ENCODE data around the gene OSR1. TPM values are rescaled to one million over a fixed set of nuclear protein-coding genes. Genes with fewer than 3 reads are reported as not detected.
A peak's percentile ranks its signal among the peaks of the same experiment; 100 is the strongest.

The OSR1 gene
- total RNA-seq, 2 experiments from 2014 or later = not detected

DNA sequence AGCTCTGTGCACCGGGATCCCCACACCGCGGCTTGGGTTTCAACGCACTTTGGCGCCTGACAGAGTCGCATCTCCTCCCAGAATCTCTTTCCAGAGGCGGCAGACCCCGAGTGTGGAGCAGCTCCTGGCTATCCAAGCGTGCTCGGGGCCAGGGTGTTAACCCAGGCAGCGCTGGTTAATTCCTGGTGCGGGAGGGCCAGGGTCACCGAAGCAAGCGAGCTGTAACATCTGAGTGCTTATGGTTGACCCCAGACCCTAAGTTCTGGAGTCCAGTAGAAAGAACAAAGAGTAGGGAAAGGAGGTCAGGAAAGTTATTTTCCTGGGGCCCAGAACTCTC is 566 bp upstream of the OSR1 start:
- Mint-ChIP-seq H3K4me1 (peaks cover 49% of the 10 kb centered on the region), H3K9me3 (ENCODE audit: low read depth) (no peaks in the 10 kb centered on the region), H3K27me3 (peaks cover 89% of the 10 kb centered on the region), H3K27ac (no peak overlapping the region), H3K36me3 (ENCODE audit: low read depth) (no peaks in the 10 kb centered on the region), H3K4me3 (no peak overlapping the region)
- DNase-seq (no peak), ATAC-seq (no peak)
- intact Hi-C loops (cut with DNase I, micrococcal nuclease) = loop anchor here in 1 of 2 experiments (2.0 kb wide), 1 partner anchor 504 kb away; no protein-coding TSS in a partner anchor
- ChIA-PET CTCF (interaction anchor here (1.0 to 4.1 kb wide), 3 partner anchors 10 to 801 kb away, joined by 3 to 34 read pairs (median 4); no protein-coding TSS in a partner anchor), POLR2A (interaction anchor here (1.4 kb wide), 1 partner anchor 12 kb away, joined by 3 read pairs; no protein-coding TSS in a partner anchor)

DNA sequence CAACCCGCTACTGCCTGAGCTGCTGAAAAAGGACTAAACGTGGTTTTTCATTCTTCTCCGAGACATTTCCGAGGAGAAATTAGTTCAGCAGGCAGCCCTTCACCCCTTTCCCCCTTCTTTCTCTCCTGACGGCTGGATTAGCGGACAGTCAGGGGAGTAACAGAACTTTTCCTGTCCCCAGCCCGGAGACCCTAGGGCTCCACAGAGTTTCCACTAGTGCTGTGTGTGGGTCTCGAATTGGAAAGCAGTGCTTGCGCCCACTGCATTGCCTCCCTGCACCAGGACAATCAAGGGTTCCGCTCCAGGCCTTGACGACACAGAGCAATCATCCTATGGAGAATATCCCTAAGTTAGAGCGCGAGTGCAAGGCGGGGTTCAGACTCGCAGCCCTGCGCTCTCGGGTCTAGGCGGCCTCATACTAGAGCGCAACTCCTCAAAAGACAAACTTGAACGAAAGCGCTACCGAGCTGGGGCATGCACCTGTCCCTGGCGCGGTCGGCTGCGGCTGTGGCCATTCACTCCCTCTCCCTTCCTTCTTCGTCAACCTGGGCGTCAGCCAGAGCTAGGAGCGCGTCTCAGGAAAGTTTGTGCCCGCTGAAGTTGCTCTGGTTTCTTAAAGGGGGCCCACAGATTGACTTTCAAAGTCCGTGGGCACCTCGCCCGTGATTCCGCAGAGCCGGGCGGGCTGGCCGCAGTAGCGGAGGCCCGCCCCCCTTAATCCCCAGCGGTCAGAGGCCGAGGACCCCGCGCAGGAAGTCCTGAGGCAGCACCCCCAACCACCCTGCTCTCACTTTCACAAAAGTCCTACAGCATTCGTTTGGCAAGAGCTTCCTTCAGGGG is 801 bp downstream of the OSR1 start:
- intact Hi-C loops (cut with DNase I, micrococcal nuclease) = loop anchor here in 1 of 2 experiments (2.0 kb wide), 1 partner anchor 505 kb away; no protein-coding TSS in a partner anchor
- DNase-seq (peak; percentile 26), ATAC-seq (no peak)
- ChIA-PET POLR2A (no interaction called here), CTCF (interaction anchor here (4.1 kb wide), 1 partner anchor 9 kb away, joined by 34 read pairs; no protein-coding TSS in a partner anchor)
- peaks cover 86% of the 10 kb centered on the region for H3K27me3 Mint-ChIP-seq
- H3K36me3 Mint-ChIP-seq (ENCODE audit: low read depth) = no peaks in the 10 kb centered on the region
- H3K9me3 Mint-ChIP-seq (ENCODE audit: low read depth) = no peaks in the 10 kb centered on the region
- no peak overlapping the region for H3K27ac Mint-ChIP-seq
- H3K4me3 Mint-ChIP-seq = no peak overlapping the region
- H3K4me1 Mint-ChIP-seq = peaks cover 38% of the 10 kb centered on the region

DNA sequence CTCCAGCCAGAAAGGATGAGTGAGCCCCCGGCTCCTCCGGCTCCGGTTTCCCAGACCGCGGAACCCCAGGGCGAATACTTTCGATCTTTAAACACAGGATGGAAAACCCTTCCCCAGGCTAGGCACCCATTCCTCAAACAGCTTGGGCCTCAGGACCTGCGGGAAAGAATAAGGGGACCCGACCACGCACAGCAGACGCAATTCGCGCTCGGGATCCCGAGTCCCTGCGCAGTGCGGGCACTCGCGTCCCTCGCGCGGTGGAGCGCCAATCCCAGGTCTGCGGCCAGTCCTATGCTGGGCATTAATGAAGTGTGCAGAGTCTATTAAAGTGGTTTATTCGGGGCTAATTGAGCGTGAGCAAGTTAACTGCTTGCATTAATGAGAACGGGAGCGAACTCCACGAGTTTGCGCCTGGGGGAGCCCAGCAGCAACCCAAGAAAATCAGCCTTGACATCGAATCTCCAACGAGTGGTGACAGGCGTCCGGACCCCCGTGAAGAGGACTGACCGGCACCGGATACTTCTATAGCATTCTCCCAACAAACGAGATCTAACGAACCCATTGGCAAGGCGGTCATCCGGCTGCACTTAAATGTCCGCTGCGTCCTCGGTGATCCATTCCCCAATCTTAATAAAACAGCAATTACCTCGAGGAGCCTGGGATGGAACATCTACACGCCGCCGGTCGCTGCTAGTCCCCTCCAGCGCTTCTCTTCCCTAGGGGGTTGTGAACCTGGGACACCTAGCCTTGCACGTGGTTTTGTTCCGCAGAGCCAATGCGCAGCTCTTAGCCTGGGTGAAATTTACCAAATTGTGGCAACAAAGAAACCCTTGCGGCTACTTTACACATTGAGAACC is 1.6 kb downstream of the OSR1 start:
- intact Hi-C loops (cut with DNase I, micrococcal nuclease) = no loop called here

DNA sequence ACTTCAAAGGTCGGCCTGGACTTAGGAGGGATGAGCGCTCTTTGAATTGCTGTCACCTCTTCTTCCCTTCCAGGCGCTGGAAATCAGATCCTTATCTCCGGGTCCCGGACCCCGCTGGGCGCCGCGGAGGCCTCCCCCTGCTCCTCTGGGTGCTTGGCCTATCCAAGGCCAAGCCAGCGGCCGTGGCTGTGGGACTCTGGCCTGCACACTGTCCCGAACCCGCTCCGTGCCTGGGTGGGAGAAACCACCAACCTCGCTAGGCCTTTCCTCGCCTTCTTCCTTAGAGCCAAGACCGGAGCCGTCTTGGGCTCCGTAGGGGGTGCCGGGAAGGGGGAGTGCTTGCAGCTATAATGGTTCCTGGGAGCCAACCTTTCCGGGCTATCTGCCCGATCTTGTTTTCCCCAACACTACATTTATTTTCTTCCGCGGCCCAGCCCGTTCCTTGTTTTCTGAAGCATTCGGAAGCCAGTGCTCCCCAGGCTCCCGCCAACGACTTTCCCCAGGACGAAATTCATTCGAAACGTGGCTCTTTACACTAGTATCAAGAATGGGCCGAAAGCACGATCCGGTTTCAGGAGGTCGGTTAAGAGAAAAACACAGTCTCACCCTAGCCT is 2.4 kb downstream of the OSR1 start:
- ChIA-PET POLR2A (no interaction called here), CTCF (interaction anchor here (0.8 kb wide), 1 partner anchor 26 kb away, joined by 3 read pairs; no protein-coding TSS in a partner anchor)
- intact Hi-C loops (cut with DNase I, micrococcal nuclease) = no loop called here
- no peak for ATAC-seq
- Mint-ChIP-seq H3K4me1 (peaks cover 35% of the 10 kb centered on the region), H3K36me3 (ENCODE audit: low read depth) (no peaks in the 10 kb centered on the region), H3K27me3 (peaks cover 81% of the 10 kb centered on the region), H3K9me3 (ENCODE audit: low read depth) (no peaks in the 10 kb centered on the region), H3K27ac (no peak overlapping the region), H3K4me3 (no peak overlapping the region)
- DNase-seq = peak; percentile 4

More for the DNA sequence above, 1.6 kb downstream of the OSR1 start:
- CTCF ChIA-PET = no interaction called here
- POLR2A ChIA-PET = no interaction called here
- Mint-ChIP-seq H3K4me3 (no peak overlapping the region), H3K9me3 (ENCODE audit: low read depth) (no peaks in the 10 kb centered on the region), H3K27me3 (peaks cover 85% of the 10 kb centered on the region), H3K27ac (no peak overlapping the region), H3K4me1 (peaks cover 37% of the 10 kb centered on the region), H3K36me3 (ENCODE audit: low read depth) (no peaks in the 10 kb centered on the region)
- DNase-seq (peak; percentile 6), ATAC-seq (no peak)

DNA sequence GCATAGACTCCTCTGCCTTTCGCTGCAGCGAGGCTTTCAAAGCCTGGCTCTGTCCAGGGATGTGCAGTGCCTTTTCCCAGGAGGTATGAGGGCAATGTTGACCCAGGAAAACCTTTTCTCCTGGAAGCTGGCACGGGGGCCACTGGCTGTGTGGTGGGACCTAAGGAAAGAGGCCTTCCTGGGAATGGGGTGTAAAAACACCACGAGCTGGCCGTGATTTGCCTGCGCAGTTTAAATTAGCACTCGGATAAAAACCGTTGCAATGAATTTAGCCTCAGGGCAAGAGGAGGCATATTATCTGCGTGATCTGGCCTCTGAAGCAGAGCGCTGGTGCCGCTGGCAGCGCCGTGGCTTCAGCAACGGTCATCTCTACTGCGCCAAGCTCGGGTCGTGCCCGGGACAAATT is 3.0 kb downstream of the OSR1 start:
- no peak for DNase-seq
- Mint-ChIP-seq H3K27ac (no peak overlapping the region), H3K4me1 (peaks cover 37% of the 10 kb centered on the region), H3K27me3 (peaks cover 80% of the 10 kb centered on the region), H3K9me3 (ENCODE audit: low read depth) (no peaks in the 10 kb centered on the region), H3K36me3 (ENCODE audit: low read depth) (no peaks in the 10 kb centered on the region), H3K4me3 (no peak overlapping the region)
- POLR2A ChIA-PET = no interaction called here
- intact Hi-C loops (cut with DNase I, micrococcal nuclease) = no loop called here
- no peak for ATAC-seq
- CTCF ChIA-PET = interaction anchor here (0.8 kb wide), 1 partner anchor 27 kb away, joined by 3 read pairs; no protein-coding TSS in a partner anchor

DNA sequence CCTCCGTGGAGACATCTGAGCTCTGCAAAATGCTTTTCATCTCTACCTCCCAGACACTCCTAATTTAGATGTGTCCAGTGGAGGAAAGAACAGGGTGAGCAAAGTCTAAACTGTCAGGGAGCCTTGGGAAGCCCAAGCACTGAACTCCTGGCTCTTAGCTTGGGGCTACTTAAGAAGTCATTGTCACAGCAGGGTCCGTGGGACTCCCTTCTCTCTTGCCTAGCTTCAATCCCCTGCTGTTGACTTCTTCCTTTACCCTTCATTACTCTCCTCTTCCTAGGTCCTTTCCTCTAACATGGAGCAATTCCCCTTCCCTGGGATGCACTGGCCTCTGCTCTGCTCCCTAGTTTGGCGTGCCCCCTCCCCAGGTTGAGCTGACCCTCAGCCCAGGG is 3.4 kb downstream of the OSR1 start:
- DNase-seq (no peak), ATAC-seq (no peak)
- Mint-ChIP-seq H3K27ac (no peak overlapping the region), H3K27me3 (peaks cover 76% of the 10 kb centered on the region), H3K9me3 (ENCODE audit: low read depth) (no peaks in the 10 kb centered on the region), H3K4me1 (peaks cover 37% of the 10 kb centered on the region), H3K36me3 (ENCODE audit: low read depth) (no peaks in the 10 kb centered on the region), H3K4me3 (no peak overlapping the region)
- ChIA-PET POLR2A (no interaction called here), CTCF (interaction anchor here (0.8 kb wide), 1 partner anchor 27 kb away, joined by 3 read pairs; no protein-coding TSS in a partner anchor)
- intact Hi-C loops (cut with DNase I, micrococcal nuclease) = no loop called here

DNA sequence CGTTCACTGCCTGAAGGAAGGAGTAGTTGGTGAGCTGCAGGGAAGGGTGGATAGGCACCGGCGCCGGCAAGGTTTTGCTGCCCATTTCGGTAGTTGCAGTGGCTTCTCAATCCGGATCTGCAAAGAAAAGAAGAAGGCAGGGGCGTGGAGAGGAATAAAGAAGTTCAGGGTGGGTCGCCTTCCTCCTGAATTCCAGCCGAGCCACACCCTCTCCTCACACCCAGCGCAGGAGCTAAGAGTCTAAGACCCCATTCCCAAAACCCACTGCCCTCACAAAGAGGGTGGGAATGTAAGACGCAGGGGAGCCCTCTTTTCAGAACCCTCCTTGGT is 4.7 kb downstream of the OSR1 start:
- Mint-ChIP-seq H3K4me3 (no peak overlapping the region), H3K27me3 (peaks cover 75% of the 10 kb centered on the region), H3K9me3 (ENCODE audit: low read depth) (no peaks in the 10 kb centered on the region), H3K4me1 (peaks cover 37% of the 10 kb centered on the region), H3K27ac (no peak overlapping the region), H3K36me3 (ENCODE audit: low read depth) (no peaks in the 10 kb centered on the region)
- ATAC-seq (no peak), DNase-seq (no peak)
- POLR2A ChIA-PET = no interaction called here
- intact Hi-C loops (cut with DNase I, micrococcal nuclease) = loop anchor here in 1 of 2 experiments (5.0 kb wide), 2 partner anchors 1104 to 1314 kb away; partner anchors contain the start of gene GDF7
- CTCF ChIA-PET = interaction anchor here (0.7 kb wide), 1 partner anchor 968 kb away, joined by 3 read pairs; no protein-coding TSS in a partner anchor

DNA sequence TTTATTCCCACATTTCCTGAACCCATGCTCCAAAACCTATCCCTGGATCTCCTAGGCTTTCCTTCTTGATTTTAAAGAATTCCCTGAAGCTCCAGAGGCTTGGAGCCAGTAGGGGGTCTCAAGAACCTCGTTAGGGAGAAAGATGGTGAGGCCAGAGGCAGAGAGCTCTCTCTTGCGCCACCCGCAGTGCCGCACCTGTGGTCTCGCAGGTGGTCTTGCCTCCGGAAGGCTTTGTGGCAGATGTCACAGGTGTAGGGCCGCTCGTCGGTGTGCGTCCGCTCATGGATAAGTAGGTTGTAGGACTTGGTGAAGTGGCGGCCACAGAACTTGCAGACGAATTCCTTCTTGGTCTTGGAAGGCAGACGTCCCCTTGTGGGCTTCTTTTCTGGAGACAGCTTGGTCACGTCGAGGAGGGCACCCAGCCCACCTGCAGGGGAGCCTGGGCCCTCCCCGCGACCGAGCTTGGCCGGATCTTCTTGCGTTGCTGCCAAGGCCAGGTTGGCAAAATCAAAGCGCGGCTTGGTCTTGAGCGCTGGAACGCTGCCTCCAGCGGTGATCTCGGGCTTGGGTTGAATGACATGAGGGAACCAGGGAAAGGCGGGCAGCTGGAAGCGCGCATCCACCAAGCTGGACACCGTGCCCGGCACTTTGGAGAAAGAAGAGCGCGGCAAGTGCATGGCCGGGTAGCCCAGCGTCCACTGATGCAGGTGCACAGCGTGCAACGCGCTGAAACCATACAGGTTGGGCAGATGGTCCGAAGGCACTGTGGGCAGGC is 5.3 kb downstream of the OSR1 start:
- H3K4me1 Mint-ChIP-seq = peaks cover 38% of the 10 kb centered on the region
- ATAC-seq (no peak), DNase-seq (peak; percentile 10)
- intact Hi-C loops (cut with DNase I, micrococcal nuclease) = loop anchor here in 1 of 2 experiments (5.0 kb wide), 2 partner anchors 1104 to 1314 kb away; partner anchors contain the start of gene GDF7
- H3K9me3 Mint-ChIP-seq (ENCODE audit: low read depth) = no peaks in the 10 kb centered on the region
- no peak overlapping the region for H3K4me3 Mint-ChIP-seq
- POLR2A ChIA-PET = no interaction called here
- peaks cover 76% of the 10 kb centered on the region for H3K27me3 Mint-ChIP-seq
- H3K36me3 Mint-ChIP-seq (ENCODE audit: low read depth) = peaks cover 1% of the 10 kb centered on the region
- H3K27ac Mint-ChIP-seq = no peak overlapping the region
- CTCF ChIA-PET = interaction anchor here (0.7 to 1.6 kb wide), 3 partner anchors 9 to 968 kb away, joined by 3 to 5 read pairs (median 3); no protein-coding TSS in a partner anchor

DNA sequence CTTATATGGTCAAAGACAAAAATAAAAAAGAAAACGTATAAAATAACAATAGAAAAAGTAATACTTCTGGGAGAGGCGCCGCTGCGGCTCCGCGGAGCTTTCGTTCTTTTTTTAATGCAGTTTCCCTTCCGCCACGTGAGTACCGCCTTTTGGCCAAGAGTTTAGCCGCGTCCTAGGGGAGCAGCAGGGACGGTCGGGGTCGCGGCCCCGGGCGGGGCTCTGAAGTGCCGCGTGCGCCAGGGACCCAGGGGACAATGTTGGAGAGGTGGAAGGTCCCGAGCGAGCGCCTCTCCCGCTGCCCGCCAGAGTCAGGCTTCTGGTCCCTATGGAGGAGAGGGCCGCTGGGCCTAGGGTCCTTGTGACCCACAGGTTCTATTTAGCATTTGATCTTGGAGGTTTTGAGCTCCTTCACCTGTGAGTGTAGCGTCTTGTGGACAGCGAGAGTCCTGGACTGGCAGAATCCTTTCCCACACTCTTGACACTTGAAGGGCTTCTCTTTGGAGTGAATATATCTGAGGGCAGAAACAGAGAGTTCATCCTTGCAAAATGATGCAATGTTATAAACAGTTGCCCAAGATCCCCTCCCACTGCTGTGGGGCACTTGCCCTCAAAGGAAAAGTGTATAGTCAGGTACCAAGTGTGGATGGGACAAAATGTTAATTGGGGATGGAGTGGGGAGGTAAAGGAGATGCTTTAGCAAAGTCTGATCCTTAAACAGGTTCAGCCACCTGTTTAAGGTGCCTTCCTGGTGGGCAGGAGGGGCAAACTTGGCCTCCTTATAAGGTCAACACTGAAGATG is 6.3 kb downstream of the OSR1 start:
- ATAC-seq = no peak
- Mint-ChIP-seq H3K27ac (no peak overlapping the region), H3K4me1 (peaks cover 29% of the 10 kb centered on the region), H3K27me3 (peaks cover 66% of the 10 kb centered on the region), H3K9me3 (ENCODE audit: low read depth) (no peaks in the 10 kb centered on the region), H3K4me3 (peak overlapping the region; percentile 11), H3K36me3 (ENCODE audit: low read depth) (peaks cover 3% of the 10 kb centered on the region)
- intact Hi-C loops (cut with DNase I, micrococcal nuclease) = loop anchor here in 1 of 2 experiments (5.0 kb wide), 2 partner anchors 1105 to 1315 kb away; partner anchors contain the start of gene GDF7
- POLR2A ChIA-PET = no interaction called here
- CTCF ChIA-PET = interaction anchor here (0.7 to 1.6 kb wide), 3 partner anchors 10 to 817 kb away, joined by 3 to 5 read pairs (median 4); no protein-coding TSS in a partner anchor
- peak; percentile 28 for DNase-seq

DNA sequence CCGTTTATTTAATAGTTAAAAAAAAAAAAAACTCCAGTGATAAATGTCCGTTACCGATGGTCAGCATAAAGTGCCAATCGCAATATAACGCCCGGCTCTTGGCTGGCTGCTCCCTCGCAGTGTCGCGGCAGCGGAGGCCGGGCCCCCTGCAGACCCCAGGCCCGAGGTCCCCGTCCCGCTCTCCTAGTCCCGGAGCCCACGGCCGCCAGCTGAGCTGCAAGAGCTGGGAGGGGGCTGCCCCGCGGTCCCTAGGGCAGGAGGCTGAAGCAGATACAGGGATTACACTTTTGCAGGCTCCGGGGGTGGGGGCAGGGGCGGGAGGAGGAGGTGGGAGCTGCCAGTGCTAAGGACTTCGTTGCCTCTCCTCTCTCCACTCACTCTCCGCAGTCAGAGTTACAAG is 6.9 kb downstream of the OSR1 start:
- no peak overlapping the region for H3K4me3 Mint-ChIP-seq
- H3K4me1 Mint-ChIP-seq = peaks cover 28% of the 10 kb centered on the region

More for the DNA sequence above, 6.9 kb downstream of the OSR1 start:
- ATAC-seq = no peak
- peaks cover 3% of the 10 kb centered on the region for H3K36me3 Mint-ChIP-seq (ENCODE audit: low read depth)
- no peak overlapping the region for H3K27ac Mint-ChIP-seq
- ChIA-PET POLR2A (no interaction called here), CTCF (interaction anchor here (0.7 to 5.2 kb wide), 4 partner anchors 8 to 816 kb away, joined by 3 to 34 read pairs (median 4); partner anchors contain the start of gene OSR1)
- H3K27me3 Mint-ChIP-seq = peaks cover 60% of the 10 kb centered on the region
- H3K9me3 Mint-ChIP-seq (ENCODE audit: low read depth) = no peaks in the 10 kb centered on the region
- peak; percentile 12 for DNase-seq
- intact Hi-C loops (cut with DNase I, micrococcal nuclease) = loop anchor here in 1 of 2 experiments (5.0 kb wide), 2 partner anchors 1106 to 1316 kb away; partner anchors contain the start of gene GDF7
